Esophagus squamous epithelium (tissue), 4 donors: ENCODE data around the gene CGB1.

Source experiments
- CTCF ChIP-seq, 6 experiments: fragments of 450-650 bp in 4 of 6; fragments of 200-600 bp in 2 of 6; sonication (generic) in 2 of 6; IDR thresholded peaks; one replicate each; pipeline ENCODE4 v1.5.1; 2016 to 2019; ENCODE audit warnings: antibody characterized with exemption in 6 of 6, mild to moderate bottlenecking in 4 of 6, moderate library complexity in 4 of 6
- POLR2A ChIP-seq, 4 donors: fragments of 450-650 bp; IDR thresholded peaks; one replicate each; pipeline ENCODE4 v1.6.1; 2017; ENCODE audit warnings: antibody characterized with exemption in 4 of 4, mild to moderate bottlenecking in 4 of 4, moderate library complexity in 3 of 4

DNA sequence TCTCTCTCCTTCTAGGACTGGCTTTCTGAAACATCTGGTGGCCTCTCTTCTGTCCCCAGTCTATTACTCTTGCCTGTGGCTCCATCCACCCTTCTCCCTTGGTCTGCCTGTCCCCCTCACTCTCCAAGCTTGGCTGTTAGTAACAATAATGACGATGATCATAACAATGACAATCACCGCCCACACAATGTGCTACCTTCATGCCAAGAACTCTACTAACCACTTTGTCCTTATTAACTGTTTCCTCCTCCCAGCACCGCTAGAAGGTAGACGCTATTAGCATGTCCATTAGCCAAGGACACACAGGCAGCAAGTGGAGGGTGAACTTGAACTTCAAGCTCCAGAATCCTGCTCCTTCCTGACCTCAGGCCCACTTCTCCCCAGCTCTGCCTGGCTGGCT is 46.3 kb downstream of the CGB1 start:
- TF ChIP-seq CTCF (IDR thresholded peaks at IDR 0.05) (no peak), POLR2A (IDR thresholded peaks at IDR 0.05) (no peak)
